ENCODE results near the gene C2CD2.

GRCh38 chr21:41967708-41968107 is 13.9 kb upstream of the C2CD2 start:
- TF ChIP-seq, protein P1, sequence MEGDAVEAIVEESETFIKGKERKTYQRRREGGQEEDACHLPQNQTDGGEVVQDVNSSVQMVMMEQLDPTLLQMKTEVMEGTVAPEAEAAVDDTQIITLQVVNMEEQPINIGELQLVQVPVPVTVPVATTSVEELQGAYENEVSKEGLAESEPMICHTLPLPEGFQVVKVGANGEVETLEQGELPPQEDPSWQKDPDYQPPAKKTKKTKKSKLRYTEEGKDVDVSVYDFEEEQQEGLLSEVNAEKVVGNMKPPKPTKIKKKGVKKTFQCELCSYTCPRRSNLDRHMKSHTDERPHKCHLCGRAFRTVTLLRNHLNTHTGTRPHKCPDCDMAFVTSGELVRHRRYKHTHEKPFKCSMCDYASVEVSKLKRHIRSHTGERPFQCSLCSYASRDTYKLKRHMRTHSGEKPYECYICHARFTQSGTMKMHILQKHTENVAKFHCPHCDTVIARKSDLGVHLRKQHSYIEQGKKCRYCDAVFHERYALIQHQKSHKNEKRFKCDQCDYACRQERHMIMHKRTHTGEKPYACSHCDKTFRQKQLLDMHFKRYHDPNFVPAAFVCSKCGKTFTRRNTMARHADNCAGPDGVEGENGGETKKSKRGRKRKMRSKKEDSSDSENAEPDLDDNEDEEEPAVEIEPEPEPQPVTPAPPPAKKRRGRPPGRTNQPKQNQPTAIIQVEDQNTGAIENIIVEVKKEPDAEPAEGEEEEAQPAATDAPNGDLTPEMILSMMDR (IDR thresholded peaks at IDR 0.05), result no peak
- no peak for TF ChIP-seq POLR2AphosphoS5 (IDR thresholded peaks at IDR 0.05)

Data from esophagus muscularis mucosa (tissue), 3 donors.